ENCODE data around the gene DUSP8.
"Not testable (repeated sequence)": the region's sequence is repeated elsewhere in the genome, so short reads cannot be mapped to it uniquely, and the experiment has no call there.

The DUSP8 gene

GRCh38 chr11:1572197-1573076 lies at the start of gene DUSP8:
DUSP8 (minus strand) TSS chr11:1572271; CDS start chr11:1565826, 6,445 bp downstream.
- peak; percentile 92 to 95 for DNase-seq (ENCODE audit: low read depth in 2 of 2)

DNA sequence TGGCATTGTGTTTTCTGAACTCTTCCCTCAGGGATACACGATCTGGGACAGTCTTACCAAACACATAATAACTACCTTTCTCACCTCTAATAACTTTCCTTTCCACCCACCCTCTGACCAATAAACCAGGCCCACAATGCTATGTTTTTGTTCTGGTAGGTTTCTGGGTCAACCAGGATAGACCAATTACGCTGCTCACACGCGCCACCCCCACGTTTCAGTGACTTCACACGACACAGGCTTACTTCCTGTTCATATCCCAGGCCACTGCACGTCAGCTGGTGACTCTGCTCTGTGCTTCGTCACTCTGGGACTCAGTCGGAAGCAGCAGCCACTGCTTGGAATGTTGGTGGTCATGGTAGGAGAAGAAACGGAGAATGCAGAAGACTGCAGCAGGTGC lies 47.4 kb upstream of the DUSP8 start:
- DNase-seq (ENCODE audit: low read depth in 2 of 2) = no peak

- DNase-seq (ENCODE audit: low read depth in 2 of 2) = no peak
Observed at GRCh38 chr11:1618231-1618630, 46.2 kb upstream of the DUSP8 start.

DNA sequence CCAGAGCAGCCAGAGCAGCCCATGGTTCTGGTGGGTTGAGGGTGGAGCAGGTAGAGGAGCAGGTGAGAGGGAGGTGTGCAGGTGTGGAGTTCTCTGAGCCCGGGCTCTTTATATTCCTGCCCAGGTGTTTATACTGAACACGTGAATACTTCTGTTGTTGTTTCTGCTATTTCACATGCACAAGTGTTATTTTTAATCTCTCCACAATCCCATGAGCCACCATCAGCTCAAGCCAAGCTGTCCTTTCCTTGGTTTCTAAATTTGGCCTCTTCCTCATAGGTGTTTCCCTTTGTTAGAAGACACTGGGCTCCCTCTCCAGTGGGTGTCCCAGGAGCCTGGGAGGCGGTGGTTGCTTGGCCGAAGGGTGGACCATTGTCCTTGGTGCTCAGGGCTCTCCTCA lies 36.3 kb upstream of the DUSP8 start, which contains the start of gene KRTAP5-3:
Gene KRTAP5-3, minus strand, starts transcription at position 101 of the 400 bp plus-strand sequence. Its CDS starts 78 bp downstream, at position 23.
- no peak for DNase-seq (ENCODE audit: low read depth in 2 of 2)

GRCh38 chr11:1607901-1608300 lies 35.8 kb upstream of the DUSP8 start:
- DNase-seq (ENCODE audit: low read depth in 2 of 2) = not testable (repeated sequence)

- not testable (repeated sequence) for DNase-seq (ENCODE audit: low read depth in 2 of 2)
Observed at GRCh38 chr11:1607156-1607845, 35.2 kb upstream of the DUSP8 start.

- DNase-seq (ENCODE audit: low read depth in 2 of 2) = not testable (repeated sequence)
Observed at GRCh38 chr11:1605923-1606322, 33.9 kb upstream of the DUSP8 start.

DNA sequence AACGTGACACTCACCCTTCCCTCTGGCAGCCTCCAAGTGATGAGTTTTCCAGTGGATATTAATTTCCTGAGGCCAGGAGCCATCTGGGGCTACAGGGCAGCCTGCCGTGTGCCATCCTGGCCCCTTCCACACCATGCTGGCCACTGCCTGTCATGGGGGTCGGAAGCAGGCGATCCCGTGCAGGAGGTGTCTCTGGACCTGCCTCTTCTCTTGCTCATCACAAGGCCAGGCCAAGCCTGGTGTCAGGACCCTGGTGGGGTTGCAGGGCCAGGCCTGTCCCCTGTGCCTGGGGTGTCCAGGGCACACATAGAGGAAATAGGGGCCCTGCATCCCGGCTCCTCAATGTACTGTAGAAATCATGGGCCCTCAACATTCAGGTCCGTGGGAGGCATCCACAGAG lies 32.6 kb upstream of the DUSP8 start:
- no peak for DNase-seq (ENCODE audit: low read depth in 2 of 2)

- no peak for DNase-seq (ENCODE audit: low read depth in 2 of 2)
Observed at GRCh38 chr11:1604181-1604580, 32.1 kb upstream of the DUSP8 start.

DNA sequence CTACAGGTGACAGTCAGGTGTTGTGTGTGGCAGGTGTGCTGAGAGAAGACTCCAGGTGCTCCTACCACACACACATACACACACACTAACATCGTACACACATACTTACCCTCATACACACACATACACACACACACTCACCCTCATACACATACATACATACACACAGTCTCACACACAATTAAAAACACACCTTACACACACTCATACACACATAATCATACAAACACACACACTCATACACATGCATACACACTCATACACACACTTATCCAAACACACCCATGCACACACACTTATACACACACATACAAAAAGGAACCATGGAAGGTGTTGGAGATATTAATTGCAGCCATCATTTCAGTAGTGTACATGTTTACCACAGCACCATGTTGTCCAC lies 31.6 kb upstream of the DUSP8 start:
- no peak for DNase-seq (ENCODE audit: low read depth in 2 of 2)

- not testable (repeated sequence) for DNase-seq (ENCODE audit: low read depth in 2 of 2)
Observed at GRCh38 chr11:1601663-1602062, 29.6 kb upstream of the DUSP8 start.

GRCh38 chr11:1600626-1601025 lies 28.6 kb upstream of the DUSP8 start:
- DNase-seq (ENCODE audit: low read depth in 2 of 2) = no peak

- no peak for DNase-seq (ENCODE audit: low read depth in 2 of 2)
Observed at GRCh38 chr11:1598816-1599215, 26.7 kb upstream of the DUSP8 start.

DNA sequence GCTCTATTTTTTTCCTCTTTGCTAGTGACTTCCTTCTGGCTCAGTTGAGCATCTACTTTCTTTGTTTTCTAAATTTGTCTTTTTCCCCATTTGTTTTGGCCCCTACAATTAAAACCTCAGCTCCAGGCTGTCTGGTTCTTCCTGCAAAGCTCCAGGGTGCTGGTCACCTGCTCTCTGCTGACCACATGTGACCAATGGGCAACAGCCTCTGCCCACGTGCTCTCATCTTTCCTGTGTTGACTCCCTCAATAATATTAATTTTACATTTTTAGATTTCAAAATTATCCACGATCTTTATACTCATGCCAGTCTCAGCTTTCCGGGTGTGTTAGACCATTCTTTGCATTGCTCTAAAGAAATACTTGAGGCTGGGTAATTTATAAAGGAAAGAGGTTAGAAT lies 26.3 kb upstream of the DUSP8 start:
- not testable (repeated sequence) for DNase-seq (ENCODE audit: low read depth in 2 of 2)

- no peak for DNase-seq (ENCODE audit: low read depth in 2 of 2)
Observed at GRCh38 chr11:1597994-1598380, 25.9 kb upstream of the DUSP8 start, which contains the start of gene KRTAP5-2. KRTAP5-2 (minus strand) TSS chr11:1598294; CDS start chr11:1598250, 44 bp downstream.

GRCh38 chr11:1597331-1597993 lies 25.4 kb upstream of the DUSP8 start:
- no peak for DNase-seq (ENCODE audit: low read depth in 2 of 2)

DNA sequence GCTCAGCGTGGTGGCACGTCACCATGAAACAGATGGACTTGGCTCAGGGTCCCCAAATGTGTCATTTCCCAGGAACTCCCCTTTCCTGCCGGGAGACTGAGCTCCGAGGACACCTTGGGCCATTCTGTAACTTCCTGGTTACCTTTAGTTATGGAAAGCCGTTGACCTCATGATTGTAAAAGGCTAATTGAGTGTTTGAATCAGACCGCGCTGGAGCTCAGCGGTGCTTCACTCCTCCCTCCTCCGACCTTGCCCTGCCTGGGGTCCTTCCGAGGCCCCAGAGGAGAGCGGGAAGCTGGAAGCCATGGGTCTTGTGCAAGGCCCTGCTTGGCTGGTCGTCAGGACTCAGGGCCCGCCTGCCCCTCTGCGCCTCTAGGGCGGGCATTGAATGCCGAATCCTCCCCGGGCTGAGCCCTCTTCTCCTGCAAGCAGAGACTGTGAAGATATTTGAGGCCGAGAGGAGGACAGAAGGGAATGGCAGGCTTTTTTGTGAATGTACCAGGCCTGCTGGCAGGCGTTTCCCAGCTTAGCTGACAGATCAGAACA lies 24.6 kb upstream of the DUSP8 start:
- DNase-seq (ENCODE audit: low read depth in 2 of 2) = not testable (repeated sequence)

DNA sequence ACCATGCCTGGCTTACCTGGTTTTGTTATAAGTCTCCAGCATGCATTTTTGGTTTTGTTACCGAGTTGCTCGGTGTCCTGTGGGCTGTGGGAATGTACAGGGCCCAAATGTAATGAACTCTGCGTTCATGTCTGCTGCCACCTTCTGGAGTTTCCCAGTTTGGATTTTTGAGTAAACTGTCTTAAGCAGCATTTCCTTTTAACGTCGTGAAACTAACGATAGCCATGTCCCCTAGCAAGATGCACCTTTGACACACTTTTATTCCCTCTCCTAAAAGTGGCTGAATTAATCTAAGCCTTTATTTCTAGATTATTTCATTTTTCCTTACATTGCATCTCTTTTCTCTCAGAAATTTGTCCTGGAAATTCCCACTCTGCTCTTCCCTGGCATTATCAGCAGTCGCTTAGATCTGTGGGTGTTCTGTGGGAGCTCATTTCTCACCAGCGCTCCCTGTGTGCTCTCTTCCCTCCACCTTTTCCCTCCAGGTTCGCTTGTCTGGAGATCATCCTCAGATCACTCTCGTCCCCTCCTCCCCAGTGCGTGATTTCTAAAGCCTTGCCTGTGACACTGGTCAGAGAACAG lies 24.0 kb upstream of the DUSP8 start:
- DNase-seq (ENCODE audit: low read depth in 2 of 2) = not testable (repeated sequence)

- DNase-seq (ENCODE audit: low read depth in 2 of 2) = no peak
Observed at GRCh38 chr11:1592628-1593027, 20.6 kb upstream of the DUSP8 start.

GRCh38 chr11:1589996-1590395 lies 17.9 kb upstream of the DUSP8 start:
- no peak for DNase-seq (ENCODE audit: low read depth in 2 of 2)

- DNase-seq (ENCODE audit: low read depth in 2 of 2) = not testable (repeated sequence)
Observed at GRCh38 chr11:1589191-1589963, 17.3 kb upstream of the DUSP8 start.
